ENCODE measurements around the gene ELFN2. TPM values are rescaled to one million over a fixed set of nuclear protein-coding genes. Genes with fewer than 3 reads are reported as not detected.

Gene ELFN2
- total and polyA plus RNA-seq, 9 donors: 0.01 to 0.05 (median 0.03) TPM; not detected in 5

DNA sequence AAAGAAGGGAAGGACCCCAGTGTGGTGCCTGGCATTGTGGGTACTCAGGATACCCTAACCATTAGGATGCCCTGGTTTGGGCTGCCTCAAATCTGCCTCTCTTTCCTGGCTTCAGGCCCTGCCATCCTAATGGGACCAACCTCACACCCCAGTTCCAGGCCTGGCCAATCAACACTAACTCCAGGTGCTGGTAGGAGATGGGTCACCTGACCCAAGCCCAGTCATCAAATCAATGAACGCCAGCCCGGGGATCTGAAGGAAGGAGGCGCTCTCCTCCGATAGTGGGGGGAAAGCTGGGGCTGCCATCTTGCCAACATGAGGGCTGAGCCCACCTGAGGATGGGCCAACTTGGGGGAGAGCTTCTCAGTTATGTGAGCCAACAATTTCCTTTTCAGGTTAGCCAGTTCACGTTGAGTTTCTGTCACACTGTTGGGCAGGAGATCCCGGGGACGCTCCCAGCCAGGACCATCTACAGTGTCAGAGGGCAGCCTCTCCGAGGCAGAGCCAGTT, 46.2 kb upstream of the ELFN2 start:
- no peak overlapping the region for H3K4me3 ChIP-seq
- no peaks in the 10 kb centered on the region for H3K36me3 ChIP-seq

GRCh38 chr22:37472418-37473006, 45.2 kb upstream of the ELFN2 start:
- intact Hi-C loops (cut with DNase I): no loop called here
- no peak for DNase-seq
- Histone ChIP-seq H3K36me3 (no peaks in the 10 kb centered on the region), H3K4me3 (no peak overlapping the region), H3K27me3 (no peaks in the 10 kb centered on the region), H3K27ac (no peak overlapping the region), H3K4me1 (ENCODE audit: insufficient read depth) (no peaks in the 10 kb centered on the region), H3K9me3 (no peaks in the 10 kb centered on the region)
- TF ChIP-seq POLR2A (IDR thresholded peaks at IDR 0.05): no peak
- TF ChIP-seq, protein P1, sequence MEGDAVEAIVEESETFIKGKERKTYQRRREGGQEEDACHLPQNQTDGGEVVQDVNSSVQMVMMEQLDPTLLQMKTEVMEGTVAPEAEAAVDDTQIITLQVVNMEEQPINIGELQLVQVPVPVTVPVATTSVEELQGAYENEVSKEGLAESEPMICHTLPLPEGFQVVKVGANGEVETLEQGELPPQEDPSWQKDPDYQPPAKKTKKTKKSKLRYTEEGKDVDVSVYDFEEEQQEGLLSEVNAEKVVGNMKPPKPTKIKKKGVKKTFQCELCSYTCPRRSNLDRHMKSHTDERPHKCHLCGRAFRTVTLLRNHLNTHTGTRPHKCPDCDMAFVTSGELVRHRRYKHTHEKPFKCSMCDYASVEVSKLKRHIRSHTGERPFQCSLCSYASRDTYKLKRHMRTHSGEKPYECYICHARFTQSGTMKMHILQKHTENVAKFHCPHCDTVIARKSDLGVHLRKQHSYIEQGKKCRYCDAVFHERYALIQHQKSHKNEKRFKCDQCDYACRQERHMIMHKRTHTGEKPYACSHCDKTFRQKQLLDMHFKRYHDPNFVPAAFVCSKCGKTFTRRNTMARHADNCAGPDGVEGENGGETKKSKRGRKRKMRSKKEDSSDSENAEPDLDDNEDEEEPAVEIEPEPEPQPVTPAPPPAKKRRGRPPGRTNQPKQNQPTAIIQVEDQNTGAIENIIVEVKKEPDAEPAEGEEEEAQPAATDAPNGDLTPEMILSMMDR (IDR thresholded peaks at IDR 0.05): no peak
- WGBS, 3 donors: 18 to 23% (median 22%) methylated on average over 8 of the region's 8 CpGs

More for the DNA sequence above, 46.2 kb upstream of the ELFN2 start:
- H3K27me3 ChIP-seq: no peaks in the 10 kb centered on the region
- no peaks in the 10 kb centered on the region for H3K4me1 ChIP-seq (ENCODE audit: insufficient read depth)
- intact Hi-C loops (cut with DNase I): no loop called here
- TF ChIP-seq EP300 (IDR thresholded peaks at IDR 0.05): no peak
- TF ChIP-seq, protein P1 (IDR thresholded peaks at IDR 0.05): no peak
- TF ChIP-seq POLR2A (IDR thresholded peaks at IDR 0.05): no peak
- no peak overlapping the region for H3K27ac ChIP-seq
- no peak for DNase-seq
- WGBS, 3 donors: 62 to 68% (median 64%) methylated on average over 8 of the region's 8 CpGs
- H3K9me3 ChIP-seq: no peaks in the 10 kb centered on the region

GRCh38 chr22:37471727-37472417, 44.6 kb upstream of the ELFN2 start:
- no peaks in the 10 kb centered on the region for H3K27me3 ChIP-seq
- 69 to 77% (median 75%) methylated on average over 9 of the region's 9 CpGs for WGBS, 3 donors
- TF ChIP-seq POLR2A (IDR thresholded peaks at IDR 0.05) (no peak), EP300 (IDR thresholded peaks at IDR 0.05) (no peak)
- TF ChIP-seq, protein P1 (IDR thresholded peaks at IDR 0.05): no peak

DNA sequence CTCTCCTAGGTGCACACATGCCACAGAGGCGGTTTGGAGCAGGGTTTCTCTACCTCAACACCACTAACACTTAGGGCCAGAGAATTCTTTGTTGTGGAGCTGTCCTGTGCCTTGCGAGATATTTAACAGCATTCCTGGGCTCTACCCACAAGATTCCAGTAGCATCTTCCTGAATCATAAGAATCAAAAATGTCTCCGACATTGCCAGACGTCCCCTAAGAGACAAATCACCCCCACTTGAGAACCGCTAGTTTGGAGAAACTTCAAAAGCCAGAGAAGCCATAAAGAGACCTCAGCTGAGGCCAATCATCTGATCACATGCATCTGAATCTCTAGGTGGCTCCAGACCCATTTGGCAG, 42.8 kb upstream of the ELFN2 start:
- intact Hi-C loops (cut with DNase I): no loop called here
- Histone ChIP-seq H3K4me3 (no peak overlapping the region), H3K4me1 (ENCODE audit: insufficient read depth) (no peaks in the 10 kb centered on the region), H3K27ac (no peak overlapping the region), H3K27me3 (no peaks in the 10 kb centered on the region), H3K36me3 (no peaks in the 10 kb centered on the region), H3K9me3 (no peaks in the 10 kb centered on the region)
- no peak for TF ChIP-seq EP300 (IDR thresholded peaks at IDR 0.05)
- TF ChIP-seq, protein P1 (IDR thresholded peaks at IDR 0.05): no peak
- TF ChIP-seq POLR2A (IDR thresholded peaks at IDR 0.05): no peak
- no peak for DNase-seq
- 44 to 49% (median 49%) methylated on average over 5 of the region's 5 CpGs for WGBS, 3 donors

More at GRCh38 chr22:37471727-37472417, 44.6 kb upstream of the ELFN2 start:
- Histone ChIP-seq H3K9me3 (no peaks in the 10 kb centered on the region), H3K4me3 (no peak overlapping the region), H3K4me1 (ENCODE audit: insufficient read depth) (no peaks in the 10 kb centered on the region), H3K36me3 (no peaks in the 10 kb centered on the region), H3K27ac (no peak overlapping the region)
- DNase-seq: no peak
- intact Hi-C loops (cut with DNase I): no loop called here
